Fibroblast of peridontal ligament (primary cell): ENCODE measurements around the gene MSH6.
A peak's percentile ranks its signal among the peaks of the same experiment; 100 is the strongest.

Experiments used
- DNase-seq: peaks from one replicate; pipeline ENCODE4 v3.0.0-alpha.2; 2010; ENCODE audit errors: extremely low read depth

Gene MSH6

GRCh38 chr2:47783486-47784351 is 774 bp downstream of the MSH6 start:
- DNase-seq = peak; percentile 24

DNA sequence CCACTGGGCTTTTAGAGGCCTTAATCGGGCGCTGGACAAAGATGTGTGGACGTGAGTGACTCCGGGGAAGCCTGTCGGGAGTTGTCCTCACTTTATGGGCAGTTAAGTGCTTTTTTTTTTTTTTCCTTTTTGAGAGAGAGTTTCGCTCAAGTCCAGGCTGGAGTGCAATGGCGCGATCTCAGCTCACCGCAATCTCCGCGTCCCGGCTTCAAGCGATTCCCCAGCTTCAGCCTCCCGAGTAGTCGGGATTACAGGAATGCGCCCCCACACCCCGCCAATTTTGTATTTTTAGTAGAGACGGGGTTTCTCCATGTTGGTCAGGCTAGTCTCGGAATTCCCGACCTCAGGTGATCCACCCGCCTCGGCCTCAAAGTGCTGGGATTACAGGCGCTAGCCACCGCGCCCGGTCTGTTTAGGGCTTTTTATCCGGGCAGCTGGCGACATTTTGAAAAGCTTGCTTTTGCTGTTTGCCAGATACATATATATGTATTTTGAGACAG is 1.5 kb downstream of the MSH6 start:
- peak; percentile 31 for DNase-seq

DNA sequence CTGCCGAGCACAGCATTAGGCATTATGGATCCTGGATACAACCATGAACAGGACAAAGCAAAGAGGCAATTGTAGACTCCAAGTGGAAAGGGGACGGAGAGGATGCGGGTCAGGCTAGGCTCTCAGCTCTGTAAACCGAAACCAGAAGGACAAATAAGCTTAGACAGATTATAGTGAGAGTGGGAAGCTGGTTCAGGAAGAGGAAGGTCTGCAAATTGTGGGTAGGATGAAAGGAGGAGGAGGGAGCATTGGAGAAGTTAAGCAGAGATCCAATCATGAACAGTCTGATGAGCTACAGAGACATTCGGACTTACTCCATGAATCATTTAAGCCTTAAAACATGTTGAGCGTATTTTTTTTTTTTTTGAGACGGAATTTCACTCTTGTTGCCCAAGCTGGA is 3.0 kb downstream of the MSH6 start:
- no peak for DNase-seq

DNA sequence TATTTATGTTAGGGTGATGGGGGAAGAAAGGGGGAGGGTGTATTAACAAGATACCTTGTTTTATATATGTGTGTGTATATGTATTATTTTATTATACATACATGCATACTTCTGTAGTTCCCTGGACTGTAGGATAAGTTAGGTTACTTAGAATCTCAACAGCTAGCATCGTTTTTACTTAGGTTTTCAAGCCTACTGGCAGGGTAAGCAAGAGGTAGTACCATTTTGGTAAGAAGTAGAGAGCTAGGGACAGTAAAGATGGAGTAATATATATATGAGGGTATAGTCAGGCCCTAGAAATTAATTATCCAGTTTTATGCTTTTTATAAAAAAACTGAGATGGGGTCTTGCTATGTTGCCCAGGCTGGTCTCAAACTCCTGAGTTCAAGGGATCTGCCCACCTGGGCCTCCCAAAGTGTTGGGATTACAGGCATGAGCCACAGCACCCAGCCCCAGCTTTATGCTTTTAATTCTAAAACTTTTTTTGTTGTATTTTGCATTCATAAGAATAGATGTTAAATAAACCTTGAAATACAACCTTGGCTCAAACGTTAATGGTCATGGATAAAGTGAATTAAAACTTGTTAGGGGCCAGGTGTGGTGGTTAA is 13.2 kb downstream of the MSH6 start:
- no peak for DNase-seq

- DNase-seq = no peak
Observed at GRCh38 chr2:47798631-47799030, 15.7 kb downstream of the MSH6 start.

GRCh38 chr2:47799031-47799609 is 16.2 kb downstream of the MSH6 start:
- DNase-seq = no peak

GRCh38 chr2:47801118-47801517 is 18.2 kb downstream of the MSH6 start:
- no peak for DNase-seq

DNA sequence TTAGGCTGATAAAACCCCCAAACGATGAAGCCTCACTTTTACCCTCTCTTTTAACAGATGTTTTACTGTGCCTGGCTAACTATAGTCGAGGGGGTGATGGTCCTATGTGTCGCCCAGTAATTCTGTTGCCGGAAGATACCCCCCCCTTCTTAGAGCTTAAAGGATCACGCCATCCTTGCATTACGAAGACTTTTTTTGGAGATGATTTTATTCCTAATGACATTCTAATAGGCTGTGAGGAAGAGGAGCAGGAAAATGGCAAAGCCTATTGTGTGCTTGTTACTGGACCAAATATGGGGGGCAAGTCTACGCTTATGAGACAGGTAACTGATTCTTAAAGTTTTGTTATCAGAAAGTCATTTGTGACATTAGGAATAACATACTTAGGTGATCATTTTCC is 20.4 kb downstream of the MSH6 start:
- DNase-seq = no peak

DNA sequence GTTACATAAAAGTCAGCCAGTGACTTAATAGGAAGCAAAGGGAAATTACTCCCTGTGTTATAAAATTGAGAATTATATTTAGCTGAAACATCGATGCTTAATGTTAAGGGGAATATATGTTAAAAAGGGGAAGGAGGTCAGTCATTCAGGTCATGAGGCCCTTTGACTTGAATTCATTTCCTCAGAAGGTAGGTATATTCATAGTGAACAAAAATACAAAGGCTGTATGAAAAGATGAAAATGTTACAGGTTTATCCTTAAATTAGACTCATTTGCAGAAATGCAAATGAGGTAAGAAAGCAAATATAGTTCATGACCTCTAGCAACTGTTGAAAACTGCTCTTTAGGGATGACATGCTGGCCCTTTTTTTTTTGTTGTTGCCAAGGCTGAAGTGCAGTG is 20.8 kb downstream of the MSH6 start:
- DNase-seq = no peak

- DNase-seq = no peak
Observed at GRCh38 chr2:47805850-47806249, 22.9 kb downstream of the MSH6 start.

DNA sequence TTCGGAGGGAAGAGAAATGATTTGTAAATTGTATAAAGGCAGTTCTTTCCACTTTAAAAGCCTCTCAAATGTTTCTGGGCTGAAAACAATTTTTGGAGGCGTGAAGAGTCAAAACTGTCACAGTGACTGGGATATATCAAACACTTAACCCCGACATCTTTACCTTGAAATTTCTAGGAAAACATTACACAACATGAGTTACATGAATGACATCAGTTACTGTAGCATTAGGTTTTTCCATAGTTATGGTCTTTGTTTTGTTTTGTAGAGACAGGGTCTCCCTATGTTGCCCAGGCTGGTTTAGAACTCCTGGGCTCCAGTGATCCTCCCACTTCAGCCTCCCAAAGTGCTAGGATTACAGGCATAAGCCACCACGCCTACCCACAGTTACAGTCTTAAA is 25.7 kb downstream of the MSH6 start:
- DNase-seq = no peak

DNA sequence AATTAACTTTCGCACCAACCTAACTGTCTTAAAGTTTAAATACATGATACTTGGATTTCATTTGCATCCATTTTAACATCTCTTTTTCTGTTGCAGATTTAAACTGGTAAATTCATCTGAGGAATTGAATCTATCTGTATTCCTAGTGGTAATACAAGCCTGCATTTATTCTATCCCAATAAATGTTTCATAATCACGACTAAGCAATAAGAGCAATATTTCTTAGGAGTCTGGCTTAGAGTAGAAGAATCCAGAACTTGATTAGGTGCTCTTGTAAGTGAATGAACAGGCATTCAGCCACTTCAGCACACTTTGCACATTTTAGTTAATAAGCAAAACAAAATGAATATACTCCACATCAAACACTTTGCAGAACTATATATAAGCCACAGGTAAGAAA is 27.0 kb downstream of the MSH6 start:
- DNase-seq = no peak

GRCh38 chr2:47810850-47811249 is 27.9 kb downstream of the MSH6 start:
- DNase-seq = no peak

GRCh38 chr2:47811668-47812067 is 28.7 kb downstream of the MSH6 start:
- no peak for DNase-seq

- no peak for DNase-seq
Observed at GRCh38 chr2:47815764-47816163, 32.8 kb downstream of the MSH6 start.

- no peak for DNase-seq
Observed at GRCh38 chr2:47818777-47819176, 35.8 kb downstream of the MSH6 start.

DNA sequence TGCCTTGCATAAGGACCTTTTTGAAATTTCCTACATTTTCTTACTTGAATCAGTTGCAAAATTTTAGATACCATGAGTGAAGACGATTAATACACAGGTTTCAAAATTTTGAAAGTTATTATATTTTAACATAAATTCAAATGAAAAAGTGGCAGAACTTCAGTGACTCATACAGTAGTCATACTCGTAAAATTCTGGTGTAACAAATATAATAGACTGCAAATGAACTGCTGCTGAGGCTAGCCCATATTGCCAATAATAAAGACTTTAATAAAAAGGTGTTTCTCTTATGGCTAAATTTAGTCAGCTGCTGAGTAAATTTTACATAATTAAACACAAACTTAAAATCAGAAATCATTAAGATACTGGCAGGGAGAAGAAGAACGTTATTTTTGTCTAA is 36.9 kb downstream of the MSH6 start:
- no peak for DNase-seq

GRCh38 chr2:47822518-47822917 is 39.6 kb downstream of the MSH6 start:
- DNase-seq = no peak

- DNase-seq = no peak
Observed at GRCh38 chr2:47833516-47833968, 50.6 kb downstream of the MSH6 start.

DNA sequence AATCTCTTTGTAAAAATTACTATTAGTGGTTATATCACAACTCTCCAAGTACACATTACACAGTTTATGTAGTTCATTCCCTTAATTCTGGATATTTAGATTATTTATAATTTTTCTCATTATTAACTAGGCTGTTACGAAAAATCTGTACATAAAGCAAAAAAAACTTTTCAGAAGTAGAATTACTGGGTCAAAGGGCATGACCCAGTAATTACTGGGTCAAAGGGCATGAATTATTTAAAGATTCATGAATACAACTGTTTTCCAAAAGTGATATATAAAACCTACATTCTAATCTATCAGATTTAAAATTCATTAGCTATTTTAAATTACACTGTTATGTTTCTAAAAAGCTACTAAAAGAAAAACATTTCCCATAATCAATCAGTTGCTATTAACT is 55.3 kb downstream of the MSH6 start:
- DNase-seq = no peak

DNA sequence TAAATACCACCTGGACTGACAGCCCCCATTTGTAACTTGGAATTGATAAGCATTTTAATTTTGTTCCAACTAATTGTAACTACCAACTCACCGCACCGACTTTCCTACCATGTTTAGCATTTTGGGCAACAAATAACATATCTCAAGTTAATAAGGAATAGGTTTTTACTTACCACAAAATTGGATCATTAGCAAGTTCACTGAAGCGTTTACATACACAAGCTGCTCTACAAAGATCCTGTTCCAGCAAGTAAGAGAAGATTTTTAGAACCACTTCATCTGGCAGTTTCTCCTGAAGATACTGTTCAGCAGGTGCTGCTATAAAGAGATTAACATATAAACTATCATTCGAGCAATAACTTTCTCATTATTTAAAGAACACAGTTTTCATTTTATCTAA is 55.7 kb downstream of the MSH6 start:
- DNase-seq = no peak

DNA sequence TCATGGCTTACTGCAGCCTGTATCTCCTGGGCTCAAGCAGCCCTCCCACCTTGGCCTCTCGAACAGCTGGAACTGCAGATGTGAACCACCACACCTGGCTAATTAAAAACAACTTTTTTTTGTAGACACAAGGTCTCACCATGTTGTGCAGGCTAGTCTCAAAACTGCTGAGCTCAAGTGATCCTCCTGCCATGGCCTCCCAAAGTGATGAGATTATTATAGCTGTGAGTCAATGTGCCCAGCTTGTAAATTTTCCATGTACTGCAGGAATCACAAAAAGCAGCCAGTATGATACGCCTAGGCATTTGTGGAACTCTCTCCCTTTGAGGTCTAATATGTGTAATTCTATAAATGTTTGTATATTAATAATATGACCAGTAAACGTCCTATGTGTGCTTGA is 59.9 kb downstream of the MSH6 start:
- no peak for DNase-seq

DNA sequence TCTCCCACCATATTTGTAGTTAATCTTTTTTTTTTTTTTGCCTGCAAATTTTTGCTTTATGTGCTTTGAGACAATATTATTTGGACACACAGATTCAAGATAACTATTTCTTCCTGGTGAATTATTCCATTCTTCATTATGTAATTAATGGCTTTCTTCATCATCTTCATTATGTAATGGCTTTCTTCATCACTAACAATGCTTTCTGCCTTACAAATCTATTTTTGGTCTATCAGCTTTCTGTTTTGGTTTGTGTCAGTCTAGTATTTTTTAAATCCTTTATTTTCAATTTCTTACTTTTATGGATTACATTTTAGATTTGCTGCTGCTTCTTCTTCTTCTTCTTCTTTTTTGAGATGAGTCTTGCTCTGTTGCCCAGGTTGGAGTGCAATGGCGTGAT is 60.5 kb downstream of the MSH6 start:
- no peak for DNase-seq
